Subcutaneous adipose tissue (tissue), 4 donors: ENCODE measurements around the gene BPIFB3. TPM values are rescaled to one million over a fixed set of nuclear protein-coding genes. Genes with fewer than 3 reads are reported as not detected.

Experiments used
- total RNA-seq, 4 donors: library from RNA; depleted of rRNA; stranded (reverse); fragments of >200 nt; gene quantifications; one replicate each; pipeline ENCODE4 v1.1.0, GENCODE V29; 2016
- TF ChIP-seq, protein P1 (sequence below): fragments of 450-650 bp; IDR thresholded peaks from one replicate; pipeline ENCODE4 v1.5.1; 2016; ENCODE audit warnings: low read depth, mild to moderate bottlenecking, control low read depth, antibody characterized with exemption, moderate library complexity

BPIFB3 gene
- total RNA-seq, 4 donors from 2014 or later = not detected

DNA sequence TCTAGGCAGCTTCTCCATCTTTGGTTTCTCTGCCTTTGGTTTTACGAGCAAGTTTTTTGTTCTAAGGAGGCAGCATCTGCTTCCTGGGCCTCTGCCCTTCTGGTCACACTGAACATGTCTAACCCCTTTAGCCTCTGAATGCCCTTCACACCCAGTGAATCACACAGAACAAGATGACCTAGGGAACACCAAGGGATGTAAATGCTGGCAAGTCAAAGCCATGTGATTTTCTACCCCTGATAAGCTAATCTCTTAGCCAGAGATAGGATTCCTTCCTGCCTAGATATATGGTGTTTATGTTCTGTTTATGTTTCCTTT lies 29.5 kb upstream of the BPIFB3 start:
- TF ChIP-seq, protein P1, sequence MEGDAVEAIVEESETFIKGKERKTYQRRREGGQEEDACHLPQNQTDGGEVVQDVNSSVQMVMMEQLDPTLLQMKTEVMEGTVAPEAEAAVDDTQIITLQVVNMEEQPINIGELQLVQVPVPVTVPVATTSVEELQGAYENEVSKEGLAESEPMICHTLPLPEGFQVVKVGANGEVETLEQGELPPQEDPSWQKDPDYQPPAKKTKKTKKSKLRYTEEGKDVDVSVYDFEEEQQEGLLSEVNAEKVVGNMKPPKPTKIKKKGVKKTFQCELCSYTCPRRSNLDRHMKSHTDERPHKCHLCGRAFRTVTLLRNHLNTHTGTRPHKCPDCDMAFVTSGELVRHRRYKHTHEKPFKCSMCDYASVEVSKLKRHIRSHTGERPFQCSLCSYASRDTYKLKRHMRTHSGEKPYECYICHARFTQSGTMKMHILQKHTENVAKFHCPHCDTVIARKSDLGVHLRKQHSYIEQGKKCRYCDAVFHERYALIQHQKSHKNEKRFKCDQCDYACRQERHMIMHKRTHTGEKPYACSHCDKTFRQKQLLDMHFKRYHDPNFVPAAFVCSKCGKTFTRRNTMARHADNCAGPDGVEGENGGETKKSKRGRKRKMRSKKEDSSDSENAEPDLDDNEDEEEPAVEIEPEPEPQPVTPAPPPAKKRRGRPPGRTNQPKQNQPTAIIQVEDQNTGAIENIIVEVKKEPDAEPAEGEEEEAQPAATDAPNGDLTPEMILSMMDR = no peak

DNA sequence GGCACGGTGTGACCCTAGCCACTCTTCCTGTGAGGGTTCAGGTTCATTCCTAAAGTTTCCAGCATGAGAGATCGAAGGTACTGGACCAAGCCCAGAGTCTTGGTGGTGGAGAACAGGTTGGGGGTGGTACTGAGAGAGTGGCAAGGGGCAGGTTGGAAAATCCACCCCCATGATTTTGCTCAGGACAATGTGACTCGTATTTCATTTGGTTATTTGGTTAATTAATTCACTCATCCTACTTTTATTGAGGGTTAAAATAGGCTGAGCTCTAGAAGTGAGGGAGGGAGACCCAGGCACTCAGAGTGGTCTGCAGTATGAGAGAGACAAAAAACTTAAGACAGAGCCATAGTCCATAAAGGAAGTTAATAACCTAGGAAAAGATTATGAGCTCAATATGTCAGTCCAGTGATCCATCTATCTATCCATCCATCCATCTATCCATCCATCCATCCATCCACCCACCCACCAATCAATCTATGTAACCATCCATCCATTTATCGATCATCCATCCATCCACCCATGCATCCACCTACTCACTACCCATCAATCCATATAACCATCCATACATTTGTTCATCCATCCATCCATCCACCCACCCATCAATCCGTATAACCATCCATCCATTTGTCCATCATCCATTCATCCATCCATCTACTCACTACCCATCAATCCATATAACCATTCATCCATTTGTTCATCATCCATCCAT lies 28.9 kb upstream of the BPIFB3 start:
- TF ChIP-seq, protein P1 = no peak

DNA sequence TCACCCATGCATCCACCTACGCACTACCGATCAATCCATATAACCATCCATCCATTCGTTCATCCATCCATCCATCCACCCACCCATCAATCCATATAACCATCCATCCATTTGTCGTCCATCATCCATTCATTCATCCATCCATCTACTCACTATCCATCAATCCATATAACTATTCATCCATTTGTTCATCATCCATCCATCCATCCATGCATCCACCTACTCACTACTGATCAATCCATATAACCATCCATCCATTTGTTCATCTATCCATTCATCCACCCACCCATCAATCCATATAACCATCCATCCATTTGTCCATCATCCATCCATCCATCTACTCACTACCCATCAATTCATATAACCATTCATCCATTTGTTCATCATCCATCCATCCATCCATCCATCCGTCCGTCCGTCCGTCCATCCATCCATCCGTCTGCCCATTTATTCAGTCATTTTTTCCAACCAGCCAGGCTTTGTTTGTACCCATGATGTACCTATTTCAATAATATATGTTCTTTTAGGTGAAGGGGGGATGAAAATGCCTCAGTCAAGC lies 28.3 kb upstream of the BPIFB3 start:
- TF ChIP-seq, protein P1 = no peak

DNA sequence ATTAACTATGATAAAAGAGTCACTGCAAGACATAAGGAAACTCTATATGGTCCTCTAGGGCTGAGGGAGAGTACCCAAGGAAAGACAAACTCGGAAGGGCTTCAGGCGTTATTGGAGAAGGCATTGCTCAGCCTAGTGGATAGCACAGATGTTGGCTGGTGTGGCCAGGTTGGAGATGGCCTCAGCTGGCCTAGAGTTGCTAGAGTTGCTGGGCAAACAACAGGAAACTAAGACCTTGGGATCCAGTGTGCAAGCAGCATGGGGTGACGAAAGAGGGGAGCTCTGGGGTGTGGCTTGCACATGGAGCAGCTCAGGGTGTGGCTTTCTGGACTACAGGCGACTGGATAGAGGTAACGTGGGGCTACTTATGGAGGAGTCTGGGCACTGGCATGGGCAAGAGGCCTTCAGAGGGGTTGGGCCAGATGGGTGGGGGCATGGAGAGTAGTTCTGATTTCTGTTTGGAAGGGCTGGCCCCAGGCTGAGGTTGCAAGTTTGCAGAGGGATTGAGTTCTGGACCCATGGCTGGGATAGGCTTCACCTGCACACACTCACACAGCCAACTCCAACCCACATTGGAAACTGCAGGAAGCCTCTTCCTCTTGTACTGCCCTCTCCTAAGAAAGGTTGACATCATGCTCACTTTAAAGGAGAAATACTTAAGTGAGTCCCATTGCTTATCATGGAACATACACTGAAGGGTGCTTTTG lies 27.5 kb upstream of the BPIFB3 start:
- TF ChIP-seq, protein P1 = no peak

DNA sequence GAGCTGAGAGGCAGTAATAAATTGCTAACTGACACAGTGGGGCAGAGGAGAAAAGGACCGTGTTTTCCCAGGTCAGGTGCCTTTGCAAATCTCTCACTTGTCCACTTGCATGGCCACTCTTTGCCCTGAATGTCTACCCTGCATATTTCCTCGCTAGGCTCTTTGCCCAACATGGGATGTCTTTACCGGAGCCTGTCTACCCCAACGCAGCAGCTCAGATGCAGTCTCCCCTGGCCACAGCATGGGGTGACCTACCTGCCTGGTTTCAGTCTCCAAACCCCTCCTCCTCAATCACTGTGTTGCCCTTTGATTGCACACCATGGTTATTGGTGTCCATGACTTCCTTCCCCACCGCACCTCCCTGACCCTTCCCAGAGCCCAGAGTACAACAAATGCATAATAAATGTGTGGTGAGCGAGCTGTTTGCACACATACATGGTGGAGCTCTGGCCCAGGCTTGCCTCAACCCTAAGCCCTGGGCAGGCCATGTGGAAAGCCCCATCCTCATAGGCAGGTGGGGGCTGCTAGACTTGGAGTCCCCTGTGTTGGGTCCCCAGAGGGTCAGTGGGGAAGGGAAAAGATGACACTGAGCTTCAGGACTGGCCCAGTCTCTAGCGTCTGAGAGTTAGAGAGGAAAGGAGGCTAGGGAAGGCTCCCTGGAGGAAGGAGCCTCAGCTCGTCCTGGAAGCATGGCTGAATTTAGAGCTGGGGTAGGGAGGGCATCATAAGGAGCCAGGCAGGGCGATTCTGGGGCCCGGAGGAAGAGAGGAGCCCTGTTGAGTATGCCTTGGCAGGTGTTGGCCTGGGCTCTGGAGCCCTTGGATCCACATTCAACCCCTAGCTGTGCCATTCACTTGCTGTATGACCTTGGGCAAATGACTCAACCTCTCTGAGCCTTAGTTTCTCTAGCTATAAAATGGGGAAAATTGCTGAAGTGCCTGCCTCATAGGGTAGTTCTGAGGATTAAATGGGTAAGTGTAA lies 26.6 kb upstream of the BPIFB3 start:
- TF ChIP-seq, protein P1 = no peak

DNA sequence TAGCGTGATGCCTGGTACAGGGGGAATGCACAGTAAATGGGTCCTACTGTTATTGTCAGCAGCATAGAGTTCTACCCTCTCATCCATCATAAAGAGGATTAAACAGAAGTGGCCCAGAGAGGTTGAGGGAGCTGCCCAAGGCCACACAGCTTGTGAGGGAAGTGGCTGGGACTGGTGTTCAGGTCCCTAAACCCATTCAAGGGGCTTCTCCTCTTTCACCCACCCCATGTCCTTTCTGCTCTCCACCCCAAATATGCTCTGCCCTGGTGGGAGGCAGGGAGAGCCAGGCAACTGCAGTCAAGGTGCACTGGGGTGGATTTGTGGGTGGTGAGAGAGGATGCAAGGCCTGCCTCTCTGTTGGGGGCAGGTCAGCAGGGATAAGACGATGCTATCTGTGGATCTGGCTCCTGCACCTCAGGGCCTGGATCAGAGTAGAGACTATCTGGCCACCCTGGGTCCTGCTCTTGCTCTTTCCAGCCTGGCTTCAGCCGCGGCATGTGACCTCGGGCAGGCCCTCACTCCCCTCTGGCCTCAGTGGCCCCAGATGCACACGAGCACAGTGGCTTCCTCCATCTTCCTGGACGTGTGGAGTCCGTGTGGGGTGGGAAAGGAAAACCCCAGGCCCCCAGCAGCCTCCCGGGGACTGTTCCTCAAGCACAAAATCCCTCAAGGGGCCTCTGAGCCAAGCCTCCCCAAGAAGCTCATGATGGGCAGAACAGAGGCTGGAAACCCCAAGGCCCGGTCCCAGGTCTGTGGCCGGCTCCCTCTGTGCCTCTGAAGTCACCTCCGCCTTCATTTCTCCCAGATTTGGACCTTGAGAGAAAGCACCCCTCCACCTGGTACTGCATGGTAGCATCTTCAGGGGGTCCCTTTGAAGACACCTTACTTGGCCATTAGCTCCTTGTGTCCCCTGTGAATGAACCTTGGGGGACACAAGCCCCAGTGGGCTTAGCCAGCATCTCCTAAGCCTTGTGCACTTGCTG lies 25.6 kb upstream of the BPIFB3 start:
- TF ChIP-seq, protein P1 = no peak
